OCI-M1 (cell line): ENCODE measurements around the gene MAP2K5.

ENCODE experiments used
- DNase-seq: peaks from one replicate; lab custom pipeline; 2025; lab: John Stamatoyannopoulos, UW

Gene MAP2K5

DNA sequence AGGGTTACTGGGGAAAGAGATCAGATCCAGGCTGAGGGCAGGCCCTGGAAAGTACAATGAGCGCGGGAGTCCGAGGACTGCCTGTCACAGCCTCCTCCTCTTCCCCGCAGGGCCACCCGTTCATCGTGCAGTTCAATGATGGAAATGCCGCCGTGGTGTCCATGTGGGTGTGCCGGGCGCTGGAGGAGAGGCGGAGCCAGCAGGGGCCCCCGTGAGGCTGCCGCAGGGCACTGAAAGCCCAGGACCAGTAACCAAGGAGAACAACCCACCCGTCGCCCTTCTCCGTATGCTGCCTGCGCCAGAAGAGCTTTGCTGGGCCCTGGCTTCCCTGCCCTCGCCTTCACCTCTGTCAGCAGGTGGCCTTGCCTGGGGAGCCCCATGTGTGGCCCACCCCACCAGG is 264.0 kb downstream of the MAP2K5 start:
- no peak for DNase-seq

DNA sequence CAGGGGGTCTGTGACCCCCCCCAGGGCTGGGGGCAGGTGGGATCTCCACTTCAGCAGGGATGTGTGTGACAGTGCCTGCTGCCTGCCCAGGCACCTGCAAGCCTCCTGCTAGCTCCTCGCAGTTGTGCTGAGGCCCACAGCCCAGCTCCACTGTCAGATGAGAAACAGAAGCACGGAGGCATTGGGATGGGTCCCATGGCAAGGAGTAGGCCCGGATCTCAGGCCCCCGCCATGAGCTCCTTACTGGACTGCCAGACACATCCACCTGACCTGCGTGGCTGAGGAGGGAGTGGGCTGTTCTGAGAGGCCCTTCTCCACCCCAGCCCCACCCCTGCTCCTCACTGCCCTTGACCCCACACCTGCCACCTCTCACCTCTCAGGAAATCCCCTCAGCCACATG is 264.6 kb downstream of the MAP2K5 start:
- no peak for DNase-seq

DNA sequence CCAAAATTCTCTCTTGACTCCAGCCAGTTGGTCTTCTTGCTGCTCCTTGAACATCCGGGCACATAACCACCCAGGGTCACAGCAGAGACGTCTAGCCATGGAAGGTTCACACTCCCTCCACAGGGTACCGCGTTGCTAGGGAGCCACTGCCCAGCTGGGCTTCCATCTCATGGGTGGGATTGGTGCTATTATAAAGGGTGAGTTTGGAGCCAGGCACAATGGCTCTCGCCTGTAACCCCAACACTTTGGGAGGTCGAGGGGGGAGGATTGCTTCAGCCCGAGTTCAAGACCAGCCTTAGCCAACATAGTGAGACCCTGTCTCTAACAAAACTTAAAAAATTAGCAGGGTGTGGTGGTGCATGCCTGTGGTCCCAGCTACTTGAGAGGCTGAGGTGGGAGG is 265.3 kb downstream of the MAP2K5 start:
- DNase-seq, result no peak

DNA sequence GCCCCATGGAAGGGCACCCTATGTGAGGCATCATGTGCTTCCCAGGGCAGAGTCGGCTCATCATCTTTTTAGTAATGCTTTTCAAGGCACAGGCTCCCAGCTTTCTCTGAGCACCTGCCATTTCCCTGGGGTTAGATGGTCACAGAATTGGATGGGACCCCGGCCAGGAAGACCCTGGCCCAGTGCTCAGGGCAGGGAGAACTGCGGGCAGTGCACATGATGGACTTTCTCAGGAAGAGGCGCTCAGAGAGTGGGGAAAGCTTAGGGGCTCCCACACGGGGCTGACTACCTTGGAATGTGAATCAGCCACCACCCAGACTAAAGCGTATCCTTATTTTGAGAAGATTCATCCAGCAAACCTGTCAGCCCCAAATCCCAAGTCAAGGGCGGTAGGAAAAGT is 266.3 kb downstream of the MAP2K5 start:
- no peak for DNase-seq

DNA sequence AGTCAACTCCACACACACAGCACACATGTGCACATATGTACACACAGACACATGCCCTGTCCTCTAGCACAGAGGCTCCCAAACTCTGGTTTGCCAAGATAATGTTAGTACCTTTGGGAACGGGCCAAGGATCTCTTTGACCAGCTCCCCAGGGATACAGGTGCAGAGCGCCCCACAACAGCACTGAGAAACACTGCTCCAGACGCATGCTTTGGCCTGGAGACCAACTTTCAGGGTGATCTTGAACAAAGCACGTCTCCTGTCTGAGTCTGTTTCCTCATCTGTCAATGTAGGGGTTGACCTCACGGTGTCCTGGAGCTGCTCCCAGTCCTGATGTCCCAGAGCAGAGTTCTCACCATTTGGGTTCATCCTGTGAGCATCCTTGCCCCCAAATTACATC is 266.9 kb downstream of the MAP2K5 start:
- no peak for DNase-seq

DNA sequence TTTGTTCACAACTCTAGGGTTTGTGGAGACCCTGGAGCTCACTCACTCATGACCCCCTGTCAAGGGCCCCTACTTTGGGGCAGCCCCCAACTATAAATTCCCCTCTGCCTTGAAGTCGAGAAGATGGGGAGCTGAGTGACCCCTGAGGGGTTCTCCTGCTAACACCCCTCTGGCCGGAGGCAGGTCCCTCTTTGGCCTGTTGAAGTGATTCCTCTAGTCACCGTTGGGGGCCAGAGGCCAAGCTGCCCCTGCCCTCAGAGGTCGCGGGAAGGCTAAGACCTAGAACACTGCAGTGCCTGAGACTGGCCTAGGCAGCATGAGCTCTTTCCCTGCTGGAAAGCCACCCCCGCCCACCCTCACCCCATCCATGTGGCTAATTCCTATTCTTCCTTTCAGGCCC is 267.4 kb downstream of the MAP2K5 start:
- DNase-seq, result no peak

DNA sequence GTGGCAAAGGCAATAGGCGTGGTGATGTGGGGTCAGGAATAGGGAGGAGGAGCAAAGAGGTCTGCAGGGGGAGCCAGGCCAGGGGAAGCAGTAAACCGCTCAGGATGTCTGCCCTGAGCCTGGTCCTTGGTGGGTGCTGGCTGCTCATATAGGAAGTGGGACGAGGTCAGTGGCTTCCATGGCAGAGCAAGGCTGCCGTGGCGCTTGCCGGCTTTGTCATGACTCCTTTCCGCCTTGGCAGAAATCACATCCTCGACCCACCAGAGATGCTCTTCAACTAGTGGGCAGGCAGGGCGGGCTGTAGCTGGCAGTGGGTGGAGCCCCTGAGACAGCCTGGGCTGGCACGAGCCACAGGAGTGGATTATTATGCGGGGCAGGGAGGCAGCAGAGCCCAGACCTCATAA is 269.7 kb downstream of the MAP2K5 start:
- DNase-seq, result no peak

DNA sequence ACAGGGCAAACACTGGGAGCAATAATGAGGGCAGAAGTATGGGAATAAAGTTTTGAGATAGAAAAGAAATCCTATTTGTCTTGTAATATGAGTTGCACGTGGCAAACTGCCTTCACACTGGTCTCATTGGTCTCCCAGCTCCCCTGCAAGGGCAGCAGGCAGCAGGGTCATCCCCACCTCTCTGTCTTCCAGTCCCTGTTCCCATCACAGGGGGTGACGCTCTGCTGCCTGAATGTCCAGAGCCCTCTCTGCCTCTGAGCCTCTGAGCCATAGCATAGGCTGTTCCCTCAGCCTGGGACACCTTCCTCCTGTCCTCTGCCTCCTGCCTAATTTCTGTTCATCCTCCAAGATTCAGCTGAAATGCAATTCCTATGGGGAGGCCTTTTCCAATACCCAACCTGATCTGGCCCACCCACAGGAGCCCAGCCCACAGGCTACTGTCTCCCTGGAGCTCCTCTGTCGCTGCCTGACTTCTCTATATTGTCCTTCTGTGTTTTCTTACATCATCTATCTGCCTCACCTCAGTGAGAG is 270.7 kb downstream of the MAP2K5 start:
- no peak for DNase-seq

DNA sequence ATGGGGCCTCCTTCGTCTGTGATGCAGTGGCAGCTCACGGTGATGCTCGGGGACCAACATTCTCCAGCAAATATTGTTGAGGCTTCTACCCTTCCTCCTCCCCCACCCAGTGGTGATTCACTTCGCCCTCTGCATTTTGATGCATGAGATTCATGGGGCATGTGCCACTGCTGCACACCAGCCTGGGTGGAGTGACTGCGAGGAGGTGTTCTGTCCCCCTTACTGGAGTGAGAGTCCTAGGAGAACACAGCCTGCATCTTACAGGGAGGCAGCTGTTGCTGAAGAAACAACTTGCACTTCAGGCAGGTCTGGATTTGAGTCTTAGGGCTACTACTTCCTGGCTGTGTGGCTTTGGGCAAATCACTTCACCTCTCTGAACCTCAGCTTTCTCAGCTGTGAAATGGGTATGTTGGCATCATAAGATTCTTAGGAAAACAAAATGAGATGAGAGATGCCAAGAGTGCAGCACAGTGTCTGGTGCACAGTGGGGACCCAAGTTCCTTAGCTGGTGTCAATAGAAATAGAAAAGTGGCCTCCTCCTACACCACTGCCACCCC is 272.6 kb downstream of the MAP2K5 start:
- no peak for DNase-seq

DNA sequence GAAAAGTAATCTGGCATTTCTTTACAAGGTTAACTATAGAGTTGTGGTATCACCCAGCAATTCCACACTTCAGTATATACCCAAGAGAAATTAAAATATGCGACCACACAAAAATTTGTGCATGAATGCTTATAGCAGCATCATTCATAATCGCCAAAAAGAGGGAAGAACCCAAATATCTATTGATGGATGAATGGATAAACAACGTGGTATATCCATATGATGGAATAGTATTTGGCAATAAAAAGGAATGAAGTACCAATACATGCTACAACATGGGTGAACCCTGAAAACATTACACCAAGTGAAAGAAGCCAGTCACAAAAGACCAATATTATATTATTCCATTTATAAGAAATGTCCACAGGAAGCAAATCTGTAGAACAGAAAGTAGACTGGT is 274.2 kb downstream of the MAP2K5 start:
- DNase-seq, result no peak

DNA sequence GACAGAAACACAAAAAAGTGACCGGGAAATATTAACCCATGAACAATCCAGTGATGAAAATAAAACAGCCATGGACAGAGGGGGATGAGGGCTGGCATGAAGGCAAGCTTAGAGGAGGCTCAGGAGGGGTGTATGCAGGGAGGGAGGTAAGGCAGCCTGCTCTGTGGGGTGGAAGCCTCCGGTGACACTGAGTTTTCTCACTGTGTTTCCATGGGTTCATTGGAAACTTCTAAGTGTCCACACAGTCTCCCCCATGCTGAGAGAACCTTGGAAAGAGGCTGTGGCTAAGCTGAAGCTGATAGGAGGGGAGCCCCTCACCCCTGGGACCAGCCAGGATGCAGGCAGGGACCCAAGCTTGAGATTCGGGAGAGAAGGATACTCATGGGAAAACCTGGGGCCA is 276.0 kb downstream of the MAP2K5 start:
- no peak for DNase-seq

DNA sequence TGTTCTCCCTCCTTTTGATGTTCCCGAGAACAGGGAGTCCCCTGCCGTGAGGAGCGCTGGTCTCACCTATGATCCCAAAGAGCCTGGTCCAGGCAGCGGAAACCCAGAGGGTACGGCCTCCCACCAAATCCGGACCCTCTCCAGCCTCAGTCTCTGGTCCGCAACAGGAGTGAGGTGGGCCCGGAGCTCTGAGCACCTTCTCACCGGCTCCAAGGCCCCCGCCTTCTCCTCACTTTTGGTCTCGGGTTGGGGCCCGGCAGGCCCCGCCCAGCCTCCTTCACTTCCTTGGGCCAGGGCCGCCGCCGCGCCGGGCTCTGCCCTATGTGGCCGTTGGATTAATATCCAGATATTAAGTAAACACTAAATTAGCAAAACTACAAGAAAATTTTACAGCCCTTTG is 277.1 kb downstream of the MAP2K5 start:
- no peak for DNase-seq

DNA sequence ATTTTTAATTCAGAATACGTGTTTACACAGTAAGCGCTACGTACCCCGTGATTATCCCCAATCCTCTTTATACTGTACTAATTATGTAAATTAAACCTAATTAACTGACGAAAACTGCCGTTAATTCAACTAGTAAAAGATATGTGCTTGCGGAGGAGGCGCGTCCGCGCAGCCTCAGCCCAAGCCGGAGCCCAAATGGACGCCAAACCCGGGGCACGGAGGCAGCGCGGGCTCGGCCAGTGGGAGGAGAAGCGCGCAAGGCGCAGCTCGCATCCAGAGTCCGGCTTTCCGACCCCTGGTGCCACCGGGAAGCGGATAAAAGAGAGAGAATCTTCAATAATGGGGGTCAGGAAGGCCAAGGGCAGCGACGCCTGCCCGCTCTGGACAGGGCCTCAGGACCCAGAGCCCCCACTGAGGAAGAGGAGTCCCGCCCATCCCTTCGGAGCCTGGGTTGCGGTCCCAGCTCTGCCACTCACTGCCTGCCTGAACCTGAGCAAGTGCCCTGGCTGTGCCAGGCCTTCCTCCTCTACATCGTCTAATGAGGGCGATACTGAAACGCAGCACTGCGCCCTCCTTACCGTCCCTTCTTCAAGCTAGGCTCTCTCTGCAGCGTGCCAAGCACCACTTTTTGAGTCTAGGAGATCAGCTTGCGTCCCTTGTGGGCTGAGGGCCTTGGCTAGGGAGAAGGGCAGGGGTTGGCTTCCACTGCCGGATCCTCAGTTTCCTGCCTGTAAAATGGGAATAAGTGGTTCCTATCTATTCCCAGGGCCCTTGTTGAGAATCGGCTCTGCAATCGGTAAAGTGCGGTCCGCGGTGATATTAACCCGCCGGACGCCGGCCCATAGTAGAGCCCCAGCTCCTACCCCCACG is 277.9 kb downstream of the MAP2K5 start:
- no peak for DNase-seq

DNA sequence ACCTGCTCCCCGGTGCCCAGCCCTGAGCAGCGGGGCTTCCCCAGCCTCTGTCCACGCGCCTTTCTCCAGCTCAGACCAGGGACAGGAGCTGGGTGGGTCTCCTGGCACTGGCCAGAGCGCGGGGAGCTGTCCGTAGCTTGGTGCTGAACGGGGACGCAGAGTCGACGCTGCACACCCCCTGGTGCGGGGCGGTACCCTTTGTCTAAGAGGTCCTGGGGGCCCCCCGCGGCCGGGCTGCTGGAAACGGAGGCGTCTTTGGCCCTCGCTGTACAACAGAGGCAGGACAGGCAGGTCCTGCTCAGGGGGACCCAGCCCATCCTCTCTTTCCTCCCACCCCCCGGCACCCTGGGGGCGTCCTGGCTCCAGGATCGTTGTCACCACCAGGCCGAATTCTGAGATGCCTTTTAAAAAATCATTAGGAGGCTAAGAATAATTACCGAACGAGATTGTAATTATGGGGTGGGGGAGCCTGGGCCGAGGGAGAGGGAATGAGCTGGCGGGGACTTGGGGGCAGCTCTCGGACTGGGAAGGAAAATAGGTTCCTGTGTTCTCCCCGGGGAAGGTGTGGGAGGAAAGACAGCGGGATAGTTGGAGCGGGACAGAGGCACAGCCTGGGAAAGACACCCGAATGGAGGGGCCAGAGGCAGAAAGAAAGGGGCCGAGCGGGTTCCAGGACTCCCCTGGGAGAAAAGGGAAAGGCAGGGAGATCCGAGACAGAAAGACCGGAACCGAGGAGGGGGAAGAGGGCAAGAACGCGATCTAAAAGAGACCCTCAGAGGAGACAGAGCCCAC is 278.7 kb downstream of the MAP2K5 start:
- DNase-seq, result peak; percentile 23

DNA sequence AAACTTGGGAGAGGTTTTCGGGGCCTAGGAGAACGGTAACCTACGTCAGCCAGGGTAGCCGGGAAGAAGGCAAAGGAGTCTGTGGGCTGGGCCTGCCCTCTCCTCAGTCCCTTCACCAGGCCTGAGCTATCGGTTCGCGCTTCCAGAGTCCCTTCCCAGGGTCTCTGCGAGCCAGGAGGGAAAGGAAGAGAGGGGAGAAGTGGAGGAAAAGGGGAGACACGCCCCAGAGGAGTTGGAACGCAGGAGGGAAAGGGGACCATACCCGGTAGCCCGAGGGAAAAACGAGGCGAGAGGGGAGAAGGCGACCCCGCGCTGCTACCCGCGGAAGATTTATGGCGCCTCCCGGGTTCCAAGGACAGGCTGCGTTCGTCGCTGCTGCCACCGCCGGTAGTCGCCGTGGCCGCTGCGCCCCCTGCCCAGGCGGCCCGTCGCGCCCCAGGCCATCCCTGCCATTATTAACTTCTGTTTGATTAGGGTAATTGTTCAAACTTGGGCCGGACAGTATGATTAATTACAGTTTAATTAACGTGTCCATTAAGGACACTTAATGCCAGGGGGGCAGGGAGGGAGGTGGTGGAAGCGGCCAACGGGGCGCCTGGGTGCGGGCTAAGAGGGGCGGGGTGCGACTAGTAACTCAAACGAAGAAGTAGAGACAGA is 279.4 kb downstream of the MAP2K5 start:
- DNase-seq, result no peak

DNA sequence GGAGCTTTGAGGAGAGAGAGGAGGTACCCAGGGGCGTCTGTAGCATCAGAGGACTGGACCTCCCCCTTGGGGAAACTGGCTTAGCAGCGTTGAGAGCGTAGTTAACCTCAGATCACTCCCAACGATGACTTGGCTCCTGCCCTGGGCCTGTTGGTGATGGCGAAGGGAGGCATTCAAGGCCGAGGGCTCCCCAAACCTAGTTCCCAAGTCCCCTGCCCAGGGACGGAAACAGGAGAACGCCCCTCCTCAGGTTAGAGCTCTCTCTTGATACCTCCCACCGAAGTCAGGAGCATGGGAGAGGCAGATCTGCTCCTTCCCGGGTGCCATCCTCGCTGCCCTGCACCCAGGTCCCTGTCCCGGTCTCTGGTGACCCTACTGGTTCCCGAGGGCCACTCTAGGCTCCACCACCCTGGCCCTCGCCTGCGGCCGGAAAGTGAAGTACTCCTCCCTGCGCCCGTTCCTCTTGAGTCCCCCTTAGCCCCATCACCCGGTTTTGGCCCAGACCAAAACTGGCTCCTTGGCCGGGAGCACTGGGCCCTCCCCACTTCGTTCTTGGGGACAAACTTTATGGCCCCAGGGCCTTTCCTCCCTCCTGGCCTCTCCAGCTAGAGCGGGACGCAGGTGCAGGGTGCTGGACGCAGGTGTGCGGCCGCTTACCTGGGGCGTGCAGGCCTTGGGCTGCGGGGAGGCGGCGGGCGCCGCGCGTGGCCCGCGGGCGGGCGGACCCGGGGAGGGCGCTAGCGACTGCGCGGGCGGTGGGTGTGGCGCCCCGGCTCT is 280.2 kb downstream of the MAP2K5 start:
- no peak for DNase-seq

DNA sequence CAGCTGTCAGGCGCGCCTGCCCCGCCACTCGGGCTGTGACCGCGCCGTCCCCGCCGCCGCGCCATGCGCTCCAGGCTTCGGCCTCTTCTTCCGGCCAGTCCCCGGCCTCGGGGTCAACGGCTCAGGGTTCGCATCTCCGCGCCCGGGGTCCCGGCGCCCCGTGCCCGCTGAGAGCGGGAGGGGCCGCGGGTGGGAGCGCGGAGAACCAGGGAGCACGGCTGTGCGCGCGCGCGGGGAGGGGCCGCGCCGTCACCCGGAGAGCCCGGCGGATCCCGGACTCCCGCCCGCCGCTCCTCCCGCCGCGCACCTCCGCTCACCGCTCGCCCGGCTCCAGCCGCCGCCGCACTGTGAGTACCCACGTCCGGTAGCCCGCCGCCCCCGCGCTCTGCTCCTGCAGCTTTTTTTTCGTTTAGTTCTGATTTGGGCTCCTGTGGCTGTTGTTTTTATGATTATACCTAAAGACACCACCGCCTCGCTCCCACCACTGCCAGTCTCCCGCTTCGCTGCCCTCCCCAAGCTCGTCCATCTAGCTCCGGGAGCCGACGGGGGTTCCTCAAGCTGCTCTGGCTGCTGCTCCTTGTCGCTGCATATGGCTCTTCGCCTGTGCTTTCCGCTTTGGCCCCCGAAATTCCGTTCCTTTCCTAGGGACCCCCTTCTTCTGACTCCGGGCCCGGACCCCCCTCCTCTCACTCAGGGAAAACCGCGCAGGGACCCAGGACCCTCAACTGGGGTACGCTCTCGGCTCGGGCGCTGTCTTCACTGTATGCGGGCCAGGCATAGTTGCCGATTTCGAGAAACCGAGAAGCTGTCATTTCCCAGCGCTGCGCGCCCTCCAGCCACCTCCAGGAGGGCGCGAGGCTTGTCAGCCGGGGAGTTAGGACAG is 281.1 kb downstream of the MAP2K5 start:
- no peak for DNase-seq

DNA sequence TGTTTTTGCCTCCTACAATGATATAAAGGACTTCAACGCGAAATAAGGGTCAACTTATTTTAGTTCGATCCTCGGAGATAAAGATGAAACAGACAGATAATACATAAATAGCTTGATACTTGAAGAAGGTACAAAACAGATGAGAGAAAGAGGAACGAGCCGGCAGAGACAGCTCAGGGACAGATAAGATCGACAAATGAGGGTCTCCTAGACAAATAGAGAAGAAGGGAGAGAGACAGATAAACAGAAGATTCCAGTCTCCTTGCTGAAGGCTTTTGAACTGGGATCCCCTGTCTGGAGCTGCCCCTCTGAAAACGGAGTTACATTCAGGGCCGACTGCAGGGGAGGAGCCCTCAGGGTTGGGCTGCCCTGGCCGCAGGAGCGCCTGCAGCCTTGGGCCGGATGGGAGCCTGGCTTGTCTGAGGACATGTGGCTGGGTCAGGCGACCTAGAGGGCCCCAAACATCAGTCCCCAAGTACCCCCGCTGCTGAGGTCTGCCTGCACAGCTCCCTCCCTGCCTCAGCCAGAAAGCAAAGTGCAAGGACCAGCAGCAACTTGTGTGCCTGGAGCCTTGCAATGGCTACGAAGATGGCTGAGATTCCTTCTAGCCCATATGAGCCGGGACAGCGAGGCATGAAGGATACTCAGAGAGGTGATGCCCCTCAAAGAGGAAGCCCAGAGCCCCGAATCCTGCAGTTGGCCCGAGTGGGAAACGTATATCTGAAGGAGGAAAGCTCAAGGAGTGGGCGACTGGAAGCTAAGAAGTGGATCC is 281.9 kb downstream of the MAP2K5 start:
- no peak for DNase-seq

DNA sequence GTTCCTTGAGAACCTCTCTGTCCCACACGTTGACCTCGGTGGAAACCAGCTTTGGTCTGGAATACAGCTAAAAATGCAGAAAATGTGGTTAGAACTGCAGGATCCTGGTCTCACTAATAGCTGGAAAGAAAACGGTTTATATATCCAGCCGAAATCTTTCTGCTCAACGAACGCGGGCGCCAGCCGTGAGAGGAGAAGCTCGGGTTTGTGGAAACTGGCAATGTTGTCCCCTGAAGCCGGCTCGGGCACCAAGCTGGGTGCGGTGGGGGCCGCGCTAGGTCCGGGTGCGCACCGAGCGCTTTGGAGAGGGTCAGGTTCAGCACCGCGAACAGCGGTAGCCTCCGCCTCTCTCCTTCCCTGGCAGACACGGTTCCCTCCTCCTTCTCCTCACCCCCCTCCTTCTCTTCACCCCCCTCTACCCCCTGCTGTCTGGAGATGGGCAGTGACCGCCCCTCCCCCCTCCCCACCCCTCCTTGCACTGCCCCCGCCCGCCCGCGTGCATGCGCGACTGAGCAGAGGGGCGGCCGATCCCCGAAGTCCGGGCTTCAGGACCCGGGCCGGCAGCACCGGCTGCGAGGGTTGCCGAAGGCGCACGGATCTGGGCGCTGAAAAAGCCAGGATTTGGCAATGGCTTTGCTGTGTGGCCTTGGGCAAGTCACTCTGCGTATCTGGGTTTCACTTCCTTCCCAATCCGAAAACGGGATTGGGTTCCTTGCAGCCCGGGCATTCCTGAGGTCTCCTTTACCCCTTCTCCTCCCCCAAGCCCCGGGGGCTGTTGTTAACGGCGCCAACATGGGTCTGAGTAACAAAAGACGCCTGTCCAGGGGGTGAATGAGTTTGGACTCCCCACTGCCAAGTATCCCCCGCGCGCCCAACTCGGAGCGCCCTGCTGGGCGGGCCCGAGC is 282.7 kb downstream of the MAP2K5 start, which contains the start of gene SKOR1:
TSS of gene SKOR1 (plus strand) at position 534 of the 905 bp plus-strand sequence. CDS start at position 628, 94 bp downstream.
- DNase-seq, result no peak
